Natural killer cell (primary cell): ENCODE measurements around the gene ESYT2. TPM values are rescaled to one million over a fixed set of nuclear protein-coding genes. Genes with fewer than 3 reads are reported as not detected.

ENCODE experiments used
- ATAC-seq, 3 donors: fragments of 150-1000 bp in 2 of 3; fragments of 200-7000 bp in 1 of 3; cut with Tn5 transposase; 1 replicate in 1 of 3; 2 replicates in 2 of 3; pipeline ENCODE4 v1.10.0; 2021; ENCODE audit warnings: mild to moderate bottlenecking in 2 of 3, moderate library complexity in 2 of 3
- DNase-seq, 2 donors: peaks; one replicate each; pipeline versions ENCODE4 v3.0.0 to v3.0.0-alpha.2; 2013 to 2021; ENCODE audit warnings: mixed read lengths in 1 of 2
- H3K27ac ChIP-seq: one replicate; pipeline ENCODE4 v1.5.1; 2013; ENCODE audit warnings: mild to moderate bottlenecking, low read length
- H3K27me3 ChIP-seq: one replicate; pipeline ENCODE4 v1.6.1; 2013; ENCODE audit warnings: low read length; ENCODE audit not compliant: control insufficient read depth, insufficient read depth
- H3K36me3 ChIP-seq: one replicate; pipeline ENCODE4 v1.6.1; 2013; ENCODE audit warnings: low read length; ENCODE audit not compliant: control insufficient read depth, insufficient read depth
- H3K4me1 ChIP-seq: one replicate; pipeline ENCODE4 v1.6.1; 2013; ENCODE audit warnings: low read length; ENCODE audit not compliant: control insufficient read depth, insufficient read depth
- H3K4me3 ChIP-seq: one replicate; pipeline ENCODE4 v1.5.1; 2013; ENCODE audit warnings: low read length
- H3K9me3 ChIP-seq: one replicate; pipeline ENCODE4 v1.6.1; 2013; ENCODE audit warnings: low read length; ENCODE audit not compliant: control insufficient read depth, insufficient read depth
- H3K27ac Mint-ChIP-seq, 2 donors: one replicate each; pipeline ENCODE4 v1.8.0; 2022; ENCODE audit warnings: mild to moderate bottlenecking in 2 of 2, mixed read lengths in 2 of 2, moderate library complexity in 1 of 2
- H3K27me3 Mint-ChIP-seq, 2 donors: one replicate each; pipeline ENCODE4 v1.8.0; 2022; ENCODE audit warnings: low read depth in 2 of 2, mixed read lengths in 2 of 2
- H3K36me3 Mint-ChIP-seq: one replicate; pipeline ENCODE4 v1.8.0; 2022; ENCODE audit warnings: mixed read lengths
- H3K4me1 Mint-ChIP-seq, 2 donors: one replicate each; pipeline ENCODE4 v1.8.0; 2022; ENCODE audit warnings: mixed read lengths in 2 of 2
- H3K4me3 Mint-ChIP-seq: one replicate; pipeline ENCODE4 v1.8.0; 2022; ENCODE audit warnings: mild to moderate bottlenecking, moderate library complexity, mixed read lengths
- H3K9me3 Mint-ChIP-seq, 2 donors: one replicate each; pipeline ENCODE4 v1.8.0; 2022; ENCODE audit warnings: mixed read lengths in 2 of 2
- WGBS: methylation state at CpG from one replicate; pipeline ENCODE4 v1.1.7; 2013; ENCODE audit warnings: missing lambda C conversion rate; ENCODE audit not compliant: insufficient coverage; 5-methylcytosine and 5-hydroxymethylcytosine counted together
- intact Hi-C: fragments of 100-400 bp; cut with micrococcal nuclease; formaldehyde crosslinking; loops from one replicate; pipeline ENCODE4 v1.14.2; 2022
- total RNA-seq, 4 donors: library from RNA; stranded (reverse); fragments of 120-200 nt in 1 of 4; gene quantifications; one replicate each; pipeline versions ENCODE4 v1.2.3 to v1.2.4, GENCODE V29; 2013 to 2022
- TF ChIP-seq, protein P1 (sequence below): fragments of 200-600 bp; IDR thresholded peaks from one replicate; pipeline ENCODE4 v1.8.0; 2022; ENCODE audit warnings: antibody characterized with exemption

The ESYT2 gene
- total RNA-seq, 3 donors from 2014 or later (not counting 1 experiment from before 2014, with no cell fraction given) = 137 to 163 (median 160) TPM

- H3K36me3 ChIP-seq = peaks cover 52% of the 10 kb centered on the region
- H3K27me3 ChIP-seq = no peaks in the 10 kb centered on the region
- Mint-ChIP-seq H3K4me3 (peak overlapping the region; percentile 42), H3K27ac (peak overlapping the region; percentile 81 to 85), H3K9me3 (no peaks in the 10 kb centered on the region), H3K4me1 (peaks cover 21 to 31% of the 10 kb centered on the region in 2 donors), H3K27me3 (no peaks in the 10 kb centered on the region), H3K36me3 (peaks cover 9% of the 10 kb centered on the region)
- H3K9me3 ChIP-seq = no peaks in the 10 kb centered on the region
- ATAC-seq = no peak
- intact Hi-C loops = no loop called here
- DNase-seq = no peak
- H3K27ac ChIP-seq = peak overlapping the region; percentile 25
- H3K4me3 ChIP-seq = no peak overlapping the region
- WGBS = 70% methylated on average over 5 of the region's 6 CpGs
- peaks cover 11% of the 10 kb centered on the region for H3K4me1 ChIP-seq
- TF ChIP-seq, protein P1, sequence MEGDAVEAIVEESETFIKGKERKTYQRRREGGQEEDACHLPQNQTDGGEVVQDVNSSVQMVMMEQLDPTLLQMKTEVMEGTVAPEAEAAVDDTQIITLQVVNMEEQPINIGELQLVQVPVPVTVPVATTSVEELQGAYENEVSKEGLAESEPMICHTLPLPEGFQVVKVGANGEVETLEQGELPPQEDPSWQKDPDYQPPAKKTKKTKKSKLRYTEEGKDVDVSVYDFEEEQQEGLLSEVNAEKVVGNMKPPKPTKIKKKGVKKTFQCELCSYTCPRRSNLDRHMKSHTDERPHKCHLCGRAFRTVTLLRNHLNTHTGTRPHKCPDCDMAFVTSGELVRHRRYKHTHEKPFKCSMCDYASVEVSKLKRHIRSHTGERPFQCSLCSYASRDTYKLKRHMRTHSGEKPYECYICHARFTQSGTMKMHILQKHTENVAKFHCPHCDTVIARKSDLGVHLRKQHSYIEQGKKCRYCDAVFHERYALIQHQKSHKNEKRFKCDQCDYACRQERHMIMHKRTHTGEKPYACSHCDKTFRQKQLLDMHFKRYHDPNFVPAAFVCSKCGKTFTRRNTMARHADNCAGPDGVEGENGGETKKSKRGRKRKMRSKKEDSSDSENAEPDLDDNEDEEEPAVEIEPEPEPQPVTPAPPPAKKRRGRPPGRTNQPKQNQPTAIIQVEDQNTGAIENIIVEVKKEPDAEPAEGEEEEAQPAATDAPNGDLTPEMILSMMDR = no peak
Observed at GRCh38 chr7:158731761-158732160, 97.5 kb downstream of the ESYT2 start.

DNA sequence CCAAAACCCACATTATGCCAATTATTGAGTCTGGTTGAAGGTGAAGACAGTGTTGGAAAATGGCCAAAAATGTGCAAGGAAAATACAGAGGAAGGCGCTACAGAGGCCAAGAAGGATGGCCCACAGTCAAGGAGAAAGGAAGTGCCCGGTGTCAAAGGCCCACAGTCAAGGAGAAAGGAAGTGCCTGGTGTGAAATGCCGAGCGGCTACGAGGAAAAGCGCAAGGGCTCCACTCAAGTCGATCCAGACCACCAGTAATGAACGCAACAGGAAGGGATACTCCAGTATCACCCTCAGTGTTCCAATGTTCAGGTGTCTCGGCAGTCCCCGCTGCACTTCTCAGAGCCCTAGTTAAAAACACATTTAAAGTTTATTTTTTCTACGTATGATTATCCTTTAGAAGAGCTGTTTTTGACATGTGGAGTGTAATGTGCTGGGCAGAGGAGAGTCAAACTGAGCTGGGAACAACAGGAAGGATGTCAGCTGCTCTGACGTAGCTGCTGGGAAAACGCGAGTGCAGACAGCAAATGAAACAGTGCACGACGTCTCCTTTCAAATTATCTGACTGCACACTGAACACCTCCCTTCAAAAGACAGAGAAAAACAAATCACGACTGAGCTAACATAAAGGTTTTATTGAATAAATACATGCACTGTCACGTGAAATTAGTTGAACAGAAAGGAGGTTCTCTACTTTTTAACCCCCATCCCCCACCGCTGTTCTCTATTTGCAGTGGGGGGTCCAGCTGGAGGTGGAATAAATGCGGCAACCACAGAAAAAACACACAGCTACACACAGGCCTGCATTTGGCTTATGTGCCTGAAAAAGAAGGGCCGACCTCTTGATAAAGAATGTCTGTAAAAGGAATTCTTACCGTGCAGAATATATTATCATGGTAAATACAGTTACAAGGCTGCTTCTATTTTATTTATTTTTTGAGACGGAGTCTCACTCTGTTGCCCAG, 98.6 kb downstream of the ESYT2 start:
- intact Hi-C loops = no loop called here
- Histone ChIP-seq H3K4me1 (peaks cover 11% of the 10 kb centered on the region), H3K27ac (no peak overlapping the region), H3K27me3 (no peaks in the 10 kb centered on the region), H3K9me3 (no peaks in the 10 kb centered on the region), H3K36me3 (peaks cover 42% of the 10 kb centered on the region), H3K4me3 (no peak overlapping the region)
- peaks cover 9% of the 10 kb centered on the region for H3K36me3 Mint-ChIP-seq
- H3K4me3 Mint-ChIP-seq = no peak overlapping the region
- TF ChIP-seq, protein P1 = no peak
- H3K27me3 Mint-ChIP-seq = no peaks in the 10 kb centered on the region
- DNase-seq = no peak
- 92% methylated on average over 18 of the region's 23 CpGs for WGBS
- peak overlapping the region; percentile 8 to 85 for H3K27ac Mint-ChIP-seq
- ATAC-seq = no peak
- no peaks in the 10 kb centered on the region for H3K9me3 Mint-ChIP-seq
- peaks cover 21 to 31% of the 10 kb centered on the region in 2 donors for H3K4me1 Mint-ChIP-seq

DNA sequence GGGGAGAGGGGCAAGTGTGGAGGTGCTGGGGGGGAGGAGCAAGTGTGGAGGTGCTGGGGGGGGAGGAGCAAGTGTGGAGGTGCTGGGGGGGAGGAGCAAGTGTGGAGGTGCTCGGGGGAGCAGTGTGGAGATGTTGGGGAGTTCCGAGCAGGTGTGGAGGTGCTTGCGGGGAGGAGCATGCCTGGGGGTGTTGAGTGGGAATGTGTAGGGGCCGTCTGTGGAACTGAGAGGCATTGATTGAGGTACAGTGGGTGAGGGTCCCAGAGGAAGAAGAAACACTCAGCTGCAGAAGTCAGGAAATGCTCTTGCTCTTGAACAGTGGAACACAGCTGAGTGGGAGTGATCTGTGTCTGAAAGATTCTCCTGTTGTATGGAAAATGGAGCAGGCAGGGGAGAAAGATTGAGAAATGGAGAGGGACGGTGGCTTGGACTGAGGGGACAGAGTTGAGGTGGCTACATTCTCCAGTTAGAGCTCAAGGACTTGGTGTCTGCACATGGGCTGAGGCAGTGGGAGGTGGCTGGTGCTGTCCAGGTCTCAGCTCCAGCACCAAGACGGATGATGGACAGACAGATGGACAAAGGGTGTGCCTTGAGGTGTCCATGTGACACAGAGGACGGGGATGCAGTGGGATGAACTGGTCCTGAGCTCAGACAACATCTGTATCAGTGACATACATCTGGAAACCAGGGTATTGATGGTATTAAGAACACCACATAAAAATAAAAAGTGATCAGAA, 99.5 kb downstream of the ESYT2 start:
- no peaks in the 10 kb centered on the region for H3K27me3 ChIP-seq
- H3K27ac ChIP-seq = no peak overlapping the region
- no peaks in the 10 kb centered on the region for H3K9me3 ChIP-seq
- Mint-ChIP-seq H3K4me3 (no peak overlapping the region), H3K36me3 (peaks cover 4% of the 10 kb centered on the region), H3K27ac (peak overlapping the region; percentile 8 to 58), H3K9me3 (no peaks in the 10 kb centered on the region), H3K27me3 (no peaks in the 10 kb centered on the region), H3K4me1 (peaks cover 19 to 31% of the 10 kb centered on the region in 2 donors)
- peaks cover 11% of the 10 kb centered on the region for H3K4me1 ChIP-seq
- no peak overlapping the region for H3K4me3 ChIP-seq
- ATAC-seq (no peak), DNase-seq (no peak)
- TF ChIP-seq, protein P1 = no peak
- WGBS = 95% methylated on average over 7 of the region's 7 CpGs
- H3K36me3 ChIP-seq = peaks cover 33% of the 10 kb centered on the region
- intact Hi-C loops = no loop called here
